Limb (tissue), 2 donors: ENCODE data around the gene ZNF771.

Source experiments
- DNase-seq, 2 donors: peaks; one replicate each; pipeline ENCODE4 v3.0.0-alpha.2; 2016; ENCODE audit errors: extremely low spot score in 2 of 2

The ZNF771 gene

GRCh38 chr16:30464078-30464477 is 56.7 kb downstream of the ZNF771 start:
- no peak for DNase-seq
